KBM-7 (cell line): ENCODE results near the gene PRKCQ.

ENCODE experiments used
- DNase-seq: peaks from one replicate; pipeline ENCODE4 v3.0.0-alpha.2; 2015
- in situ Hi-C: fragments of 300-500 bp; cut with MboI; formaldehyde crosslinking; loops from 2 replicates; pipeline ENCODE4 v1.14.3; 2020; ENCODE audit warnings: low sequenced_read_pairs, low pct_unique_long_range_greater_than_20kb, mixed read lengths

PRKCQ gene

GRCh38 chr10:6504296-6504695 is 75.8 kb downstream of the PRKCQ start:
- in situ Hi-C loops = no loop called here
- no peak for DNase-seq

GRCh38 chr10:6503171-6503570 is 76.9 kb downstream of the PRKCQ start:
- in situ Hi-C loops = no loop called here
- DNase-seq = no peak

- no peak for DNase-seq
- in situ Hi-C loops = no loop called here
Observed at GRCh38 chr10:6501931-6502330, 78.1 kb downstream of the PRKCQ start.

GRCh38 chr10:6499974-6500373 is 80.1 kb downstream of the PRKCQ start:
- no peak for DNase-seq
- in situ Hi-C loops = no loop called here

GRCh38 chr10:6498771-6499170 is 81.3 kb downstream of the PRKCQ start:
- no peak for DNase-seq
- in situ Hi-C loops = no loop called here

- in situ Hi-C loops = no loop called here
- DNase-seq = no peak
Observed at GRCh38 chr10:6497620-6498019, 82.5 kb downstream of the PRKCQ start.

GRCh38 chr10:6494936-6495592 is 85.0 kb downstream of the PRKCQ start:
- in situ Hi-C loops = no loop called here
- no peak for DNase-seq

GRCh38 chr10:6494442-6494819 is 85.6 kb downstream of the PRKCQ start:
- in situ Hi-C loops = no loop called here
- DNase-seq = no peak

- DNase-seq = no peak
- in situ Hi-C loops = no loop called here
Observed at GRCh38 chr10:6493521-6494441, 86.3 kb downstream of the PRKCQ start.

GRCh38 chr10:6492896-6493295 is 87.2 kb downstream of the PRKCQ start:
- in situ Hi-C loops = no loop called here
- DNase-seq = no peak

GRCh38 chr10:6491841-6492609 is 88.1 kb downstream of the PRKCQ start:
- in situ Hi-C loops = no loop called here
- no peak for DNase-seq

GRCh38 chr10:6490614-6491013 is 89.5 kb downstream of the PRKCQ start:
- DNase-seq = peak; percentile 26
- in situ Hi-C loops = no loop called here

- in situ Hi-C loops = no loop called here
- no peak for DNase-seq
Observed at GRCh38 chr10:6487920-6488319, 92.2 kb downstream of the PRKCQ start.

GRCh38 chr10:6486309-6486708 is 93.8 kb downstream of the PRKCQ start:
- no peak for DNase-seq
- in situ Hi-C loops = no loop called here

- in situ Hi-C loops = no loop called here
- no peak for DNase-seq
Observed at GRCh38 chr10:6482737-6483357, 97.2 kb downstream of the PRKCQ start.

GRCh38 chr10:6478722-6479121 is 101.4 kb downstream of the PRKCQ start:
- no peak for DNase-seq
- in situ Hi-C loops = no loop called here

- in situ Hi-C loops = no loop called here
- DNase-seq = no peak
Observed at GRCh38 chr10:6476989-6477388, 103.1 kb downstream of the PRKCQ start.

GRCh38 chr10:6474871-6475270 is 105.2 kb downstream of the PRKCQ start:
- in situ Hi-C loops = no loop called here
- DNase-seq = no peak

GRCh38 chr10:6473901-6474370 is 106.1 kb downstream of the PRKCQ start:
- in situ Hi-C loops = no loop called here
- peak; percentile 89 for DNase-seq
